Upper lobe of left lung (tissue), 6 donors: ENCODE data around the gene AOAH. TPM values are rescaled to one million over a fixed set of nuclear protein-coding genes. Genes with fewer than 3 reads are reported as not detected.

Source experiments
- ATAC-seq, 2 donors: fragments of 200-7000 bp; cut with Tn5 transposase; one replicate each; pipeline ENCODE4 v1.9.1; 2022; ENCODE audit warnings: mild to moderate bottlenecking in 2 of 2, moderate library complexity in 2 of 2; ENCODE audit not compliant: low FRiP score in 2 of 2
- DNase-seq, 2 donors: peaks; one replicate each; pipeline ENCODE4 v3.0.0-alpha.2; 2019 to 2020
- H3K27ac ChIP-seq, 4 donors: fragments of 200-600 bp; sonication (generic); one replicate each; pipeline ENCODE4 v1.5.1; 2016 to 2019
- H3K27me3 ChIP-seq, 4 donors: fragments of 200-600 bp; sonication (generic); one replicate each; pipeline ENCODE4 v1.5.1; 2017 to 2019
- H3K36me3 ChIP-seq, 4 donors: fragments of 200-600 bp; sonication (generic); one replicate each; pipeline ENCODE4 v1.5.1; 2016 to 2019
- H3K4me1 ChIP-seq, 4 donors: fragments of 200-600 bp; sonication (generic); one replicate each; pipeline ENCODE4 v1.5.1; 2018 to 2019
- H3K4me3 ChIP-seq, 4 donors: fragments of 200-600 bp; sonication (generic); one replicate each; pipeline ENCODE4 v1.5.1; 2017 to 2019; ENCODE audit warnings: mild to moderate bottlenecking in 2 of 4, moderate library complexity in 1 of 4
- H3K9me3 ChIP-seq, 4 donors: fragments of 200-600 bp; sonication (generic); one replicate each; pipeline ENCODE4 v1.5.1; 2018 to 2019
- EP300 ChIP-seq, 4 donors: sonication (generic); formaldehyde crosslinking; IDR thresholded peaks; one replicate each; pipeline ENCODE4 v1.5.1; 2017; ENCODE audit warnings: antibody characterized with exemption in 4 of 4, control low read depth in 2 of 4
- POLR2A ChIP-seq, 4 donors: fragments of 450-650 bp; IDR thresholded peaks; one replicate each; pipeline ENCODE4 v1.5.1; 2016 to 2017; ENCODE audit warnings: antibody characterized with exemption in 4 of 4, mild to moderate bottlenecking in 2 of 4
- POLR2AphosphoS5 ChIP-seq, 2 donors: sonication (generic); formaldehyde crosslinking; IDR thresholded peaks; one replicate each; pipeline ENCODE4 v1.5.1; 2017; ENCODE audit warnings: antibody characterized with exemption in 2 of 2
- WGBS, 2 donors: methylation state at CpG; one replicate each; pipeline ENCODE4 v1.1.5; 2017 to 2018; 5-methylcytosine and 5-hydroxymethylcytosine counted together
- total RNA-seq, 6 donors: library from RNA; depleted of rRNA in 4 of 6; stranded (reverse); fragments of >200 nt in 4 of 6; gene quantifications; one replicate each; pipeline versions ENCODE4 v1.1.0 to v1.2.1, GENCODE V29; 2016 to 2021
- TF ChIP-seq, protein P1 (sequence below), 6 experiments: fragments of 450-650 bp in 4 of 6; fragments of 200-600 bp in 2 of 6; sonication (generic) in 2 of 6; IDR thresholded peaks; one replicate each; pipeline ENCODE4 v1.5.1; 2016 to 2019; ENCODE audit warnings: antibody characterized with exemption in 6 of 6
- donor health status: DM: no; HTN: no; CAD: no; lungs with moderate emphysema.
- donor health status: DM: no; HTN: yes; CAD: no; lungs with severe emphysema.

The AOAH gene
- total RNA-seq, 6 donors from 2014 or later = 18.5 to 36.8 (median 25.7) TPM

DNA sequence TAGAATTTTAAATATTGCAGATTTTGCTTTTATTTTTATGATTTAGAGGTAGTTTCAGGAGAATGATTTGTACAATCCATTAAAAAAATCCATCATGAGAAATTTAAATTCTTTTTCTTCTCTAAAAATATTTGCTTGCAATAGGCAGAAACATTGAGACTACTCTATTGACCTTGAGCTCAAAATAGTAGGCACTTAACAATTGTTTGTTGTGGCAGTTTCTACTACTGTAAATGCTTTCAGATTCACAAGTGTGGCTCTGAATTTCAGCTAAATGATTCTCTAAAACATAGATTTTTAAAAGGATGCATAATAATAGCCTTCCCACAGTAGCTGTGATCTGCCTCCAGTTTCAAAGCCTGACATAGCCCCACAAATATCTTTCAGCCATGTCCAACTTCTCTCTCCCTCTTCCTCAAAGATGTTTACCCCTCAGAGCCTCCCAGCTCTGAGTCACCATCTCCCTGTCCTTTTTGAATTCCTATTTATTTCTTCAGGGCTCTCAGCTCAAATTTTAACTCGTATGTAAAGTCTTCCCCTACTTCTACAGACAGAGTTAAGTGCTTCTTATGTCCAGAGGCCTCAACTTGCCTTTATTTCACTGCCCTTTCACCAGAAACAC, 160.5 kb downstream of the AOAH start:
- peak in 1 of 2 donors; percentile 46 for ATAC-seq
- TF ChIP-seq, protein P1, sequence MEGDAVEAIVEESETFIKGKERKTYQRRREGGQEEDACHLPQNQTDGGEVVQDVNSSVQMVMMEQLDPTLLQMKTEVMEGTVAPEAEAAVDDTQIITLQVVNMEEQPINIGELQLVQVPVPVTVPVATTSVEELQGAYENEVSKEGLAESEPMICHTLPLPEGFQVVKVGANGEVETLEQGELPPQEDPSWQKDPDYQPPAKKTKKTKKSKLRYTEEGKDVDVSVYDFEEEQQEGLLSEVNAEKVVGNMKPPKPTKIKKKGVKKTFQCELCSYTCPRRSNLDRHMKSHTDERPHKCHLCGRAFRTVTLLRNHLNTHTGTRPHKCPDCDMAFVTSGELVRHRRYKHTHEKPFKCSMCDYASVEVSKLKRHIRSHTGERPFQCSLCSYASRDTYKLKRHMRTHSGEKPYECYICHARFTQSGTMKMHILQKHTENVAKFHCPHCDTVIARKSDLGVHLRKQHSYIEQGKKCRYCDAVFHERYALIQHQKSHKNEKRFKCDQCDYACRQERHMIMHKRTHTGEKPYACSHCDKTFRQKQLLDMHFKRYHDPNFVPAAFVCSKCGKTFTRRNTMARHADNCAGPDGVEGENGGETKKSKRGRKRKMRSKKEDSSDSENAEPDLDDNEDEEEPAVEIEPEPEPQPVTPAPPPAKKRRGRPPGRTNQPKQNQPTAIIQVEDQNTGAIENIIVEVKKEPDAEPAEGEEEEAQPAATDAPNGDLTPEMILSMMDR (IDR thresholded peaks at IDR 0.05) = no peak
- TF ChIP-seq POLR2AphosphoS5 (IDR thresholded peaks at IDR 0.05) (no peak), POLR2A (IDR thresholded peaks at IDR 0.05) (no peak), EP300 (IDR thresholded peaks at IDR 0.05) (no peak)
- H3K4me3 ChIP-seq = no peak overlapping the region
- peak overlapping the region in 1 of 4 donors; percentile 30 for H3K27ac ChIP-seq
- peaks cover 9 to 31% (median 20%) of the 10 kb centered on the region in 4 donors for H3K4me1 ChIP-seq
- 22 to 26% methylated on average over 1 of the region's 1 CpG for WGBS, 2 donors
- no peaks in the 10 kb centered on the region for H3K9me3 ChIP-seq
- H3K36me3 ChIP-seq = no peaks in the 10 kb centered on the region
- no peaks in the 10 kb centered on the region for H3K27me3 ChIP-seq
- DNase-seq = no peak

DNA sequence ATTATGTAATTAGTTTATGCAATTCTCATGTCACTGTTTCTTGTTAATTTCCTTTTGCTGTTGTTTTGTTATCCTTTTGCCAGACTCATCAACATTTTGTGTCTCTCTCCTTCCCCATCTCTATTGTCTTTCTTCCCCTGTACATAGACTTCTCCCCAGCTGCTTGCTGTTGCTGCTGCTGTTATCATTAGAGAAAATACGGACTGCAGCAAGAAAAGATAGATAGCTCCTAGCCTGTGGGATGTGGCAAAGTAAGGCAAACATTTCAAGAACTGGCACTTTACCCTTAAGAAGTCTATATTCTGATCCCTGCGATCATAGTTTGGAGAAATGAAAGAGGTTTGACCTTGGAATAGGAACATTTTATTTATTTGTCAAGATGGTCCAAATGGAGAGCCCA, 162.2 kb downstream of the AOAH start:
- H3K27ac ChIP-seq = no peak overlapping the region
- H3K4me1 ChIP-seq = peaks cover 9 to 31% (median 20%) of the 10 kb centered on the region in 4 donors
- no peaks in the 10 kb centered on the region for H3K9me3 ChIP-seq
- H3K4me3 ChIP-seq = no peak overlapping the region
- H3K36me3 ChIP-seq = no peaks in the 10 kb centered on the region
- 68 to 80% methylated on average over 2 of the region's 2 CpGs for WGBS, 2 donors
- TF ChIP-seq POLR2AphosphoS5 (IDR thresholded peaks at IDR 0.05) (no peak), EP300 (IDR thresholded peaks at IDR 0.05) (no peak), POLR2A (IDR thresholded peaks at IDR 0.05) (no peak)
- TF ChIP-seq, protein P1 (IDR thresholded peaks at IDR 0.05) = no peak
- no peak for ATAC-seq
- DNase-seq = no peak
- no peaks in the 10 kb centered on the region for H3K27me3 ChIP-seq

DNA sequence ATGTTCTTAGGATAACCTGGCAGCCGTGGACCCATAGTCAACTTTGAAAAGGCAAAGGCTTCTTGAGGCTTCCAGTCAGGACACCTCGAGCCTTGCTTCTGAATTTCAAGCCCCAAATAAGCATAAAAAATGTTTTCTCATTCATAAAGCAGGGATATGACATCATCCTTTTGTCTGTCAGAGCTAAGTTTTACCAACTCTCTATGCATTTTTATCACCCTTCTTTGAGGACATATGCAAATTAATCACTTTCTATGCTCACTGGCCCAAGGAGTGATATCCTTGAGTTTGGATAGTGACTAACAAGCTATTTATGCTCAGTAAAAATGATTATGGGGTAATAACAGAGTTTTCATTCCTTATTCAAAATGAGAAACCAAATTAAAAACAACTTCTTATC, 175.3 kb downstream of the AOAH start:
- Histone ChIP-seq H3K4me3 (no peak overlapping the region), H3K27me3 (no peaks in the 10 kb centered on the region), H3K4me1 (no peaks in the 10 kb centered on the region), H3K36me3 (no peaks in the 10 kb centered on the region), H3K9me3 (no peaks in the 10 kb centered on the region), H3K27ac (no peak overlapping the region)
- TF ChIP-seq POLR2A (IDR thresholded peaks at IDR 0.05) (no peak), POLR2AphosphoS5 (IDR thresholded peaks at IDR 0.05) (no peak), EP300 (IDR thresholded peaks at IDR 0.05) (no peak)
- TF ChIP-seq, protein P1 (IDR thresholded peaks at IDR 0.05) = no peak
- DNase-seq = no peak
- ATAC-seq = no peak
- WGBS, 2 donors = 88 to 94% methylated on average over 2 of the region's 2 CpGs

DNA sequence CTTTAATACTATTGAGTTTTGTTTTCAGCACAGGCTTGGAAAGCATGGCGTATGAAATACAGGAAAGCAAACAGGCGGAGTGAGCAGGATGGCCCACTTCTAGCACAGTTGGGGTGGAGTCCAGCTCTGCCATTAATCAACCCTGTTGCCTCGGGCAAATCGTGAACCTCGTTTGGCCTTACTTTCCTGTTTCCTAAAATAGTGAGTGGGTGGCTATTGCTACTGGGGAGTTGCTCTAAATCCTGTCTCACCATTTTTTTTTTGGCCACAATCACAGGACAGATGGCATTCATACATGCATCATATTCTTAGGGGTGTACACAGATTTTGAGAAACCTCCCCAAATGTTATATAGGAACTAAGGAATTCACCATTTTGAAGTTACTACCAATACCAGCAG, 176.9 kb downstream of the AOAH start:
- Histone ChIP-seq H3K36me3 (no peaks in the 10 kb centered on the region), H3K27me3 (no peaks in the 10 kb centered on the region), H3K4me1 (no peaks in the 10 kb centered on the region), H3K4me3 (no peak overlapping the region), H3K9me3 (no peaks in the 10 kb centered on the region), H3K27ac (no peak overlapping the region)
- ATAC-seq (no peak), DNase-seq (no peak)
- WGBS, 2 donors = 41% methylated on average over 5 of the region's 5 CpGs
- no peak for TF ChIP-seq EP300 (IDR thresholded peaks at IDR 0.05)

DNA sequence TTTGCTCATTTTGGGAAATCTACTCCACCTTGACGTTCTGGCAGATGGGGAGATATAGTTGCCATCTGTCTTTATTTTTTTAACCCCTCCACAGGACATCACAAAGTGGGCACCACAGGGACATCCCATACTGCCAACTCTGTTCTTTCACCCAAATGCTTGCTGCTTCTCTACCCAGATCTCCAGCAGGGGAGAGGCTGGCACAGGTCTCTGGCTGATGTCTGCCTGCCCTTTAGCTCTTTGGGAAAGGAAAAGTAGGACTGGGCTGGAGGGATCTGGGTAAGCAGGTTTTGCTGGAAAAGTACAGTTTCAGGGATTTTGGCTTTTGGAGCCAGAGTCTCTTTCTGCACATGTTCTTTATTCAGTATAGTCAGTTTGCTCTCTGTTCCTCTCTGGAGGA, 178.0 kb downstream of the AOAH start:
- H3K27me3 ChIP-seq = no peaks in the 10 kb centered on the region
- DNase-seq = no peak
- no peaks in the 10 kb centered on the region for H3K9me3 ChIP-seq
- no peaks in the 10 kb centered on the region for H3K36me3 ChIP-seq
- 34 to 65% methylated on average over 1 of the region's 1 CpG for WGBS, 2 donors
- H3K4me3 ChIP-seq = no peak overlapping the region
- no peak for TF ChIP-seq EP300 (IDR thresholded peaks at IDR 0.05)
- TF ChIP-seq POLR2A (IDR thresholded peaks at IDR 0.05) = no peak
- TF ChIP-seq, protein P1 (IDR thresholded peaks at IDR 0.05) = no peak
- no peak for TF ChIP-seq POLR2AphosphoS5 (IDR thresholded peaks at IDR 0.05)
- H3K27ac ChIP-seq = no peak overlapping the region
- no peaks in the 10 kb centered on the region for H3K4me1 ChIP-seq
- ATAC-seq = no peak
